ENCODE results near the gene UQCRH. TPM values are rescaled to one million over a fixed set of nuclear protein-coding genes. Genes with fewer than 3 reads are reported as not detected.

The UQCRH gene
- total and polyA plus RNA-seq, 2 of the 4 experiments (the other 2 are of a cell fraction): 347 to 736 TPM

DNA sequence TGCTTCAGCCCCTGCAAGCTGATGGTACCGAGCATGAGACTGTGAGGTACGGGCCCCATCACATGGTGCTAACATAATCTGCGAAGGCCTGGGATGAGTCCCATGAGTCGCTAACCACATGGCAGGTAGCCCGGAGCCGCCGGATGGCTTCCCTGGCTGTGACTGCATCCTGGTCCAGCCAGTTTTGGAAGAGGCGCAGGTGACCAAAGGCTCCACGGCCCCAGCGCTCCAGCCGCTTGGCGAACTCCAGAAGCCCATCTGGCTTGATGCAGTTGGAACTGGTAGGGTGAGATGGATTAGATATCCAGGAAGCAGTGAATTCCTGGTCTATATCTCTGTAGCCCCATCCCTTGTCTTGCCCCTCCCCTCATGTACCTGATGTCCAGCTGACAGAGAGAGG lies 24.7 kb upstream of the UQCRH start:
- Histone ChIP-seq H3K9me3 (ENCODE audit: control insufficient read depth, insufficient read depth, low read length) (no peaks in the 10 kb centered on the region), H3K27ac (ENCODE audit: insufficient read depth, low read length) (no peak overlapping the region), H3K23ac (ENCODE audit: low read depth, low read length) (no peak overlapping the region), H3K56ac (ENCODE audit: extremely low read depth, insufficient read depth, low read length) (no peak overlapping the region), H2BK20ac (ENCODE audit: low read depth, low read length) (no peak overlapping the region), H2AFZ (replicated peaks; ENCODE audit: low read length, poor library complexity) (no peak overlapping the region), H2BK5ac (ENCODE audit: low read depth, low read length, poor library complexity, severe bottlenecking) (no peak overlapping the region), H3K14ac (replicated peaks; ENCODE audit: low read depth, low read length) (no peak overlapping the region), H3K4me1 (ENCODE audit: control insufficient read depth, insufficient read depth, low read length) (no peaks in the 10 kb centered on the region), H2AK5ac (ENCODE audit: low read depth, low read length) (no peak overlapping the region), H2AK9ac (replicated peaks; ENCODE audit: low read depth, low read length, poor library complexity) (no peak overlapping the region), H3K9ac (ENCODE audit: low read depth, low read length) (no peak overlapping the region), H4K20me1 (ENCODE audit: insufficient read depth, low read length) (no peaks in the 10 kb centered on the region), H3K4me2 (ENCODE audit: low read depth, low read length) (no peak overlapping the region), H4K5ac (ENCODE audit: low read depth, low read length) (no peak overlapping the region), H3K79me1 (ENCODE audit: low read depth in 1 of 2, low read length in 2 of 2) (peaks cover 11 to 24% of the 10 kb centered on the region in 2 experiments; a peak in 3 of 4 replicates), H3K36me3 (ENCODE audit: control insufficient read depth, insufficient read depth, low read length) (peaks cover 41% of the 10 kb centered on the region), H3K9me1 (ENCODE audit: insufficient read depth, low read length) (peaks cover 4% of the 10 kb centered on the region), H3K4ac (ENCODE audit: low read depth, low read length) (no peak overlapping the region), H2BK15ac (ENCODE audit: low read depth, low read length) (no peak overlapping the region), H2BK120ac (ENCODE audit: low read depth, low read length) (no peak overlapping the region), H3K4me3 (ENCODE audit: insufficient read depth, low read depth, low read length) (no peak overlapping the region), H3K27me3 (ENCODE audit: control insufficient read depth, insufficient read depth, low read length) (no peaks in the 10 kb centered on the region), H4K91ac (ENCODE audit: insufficient read depth, low read depth, low read length) (no peak overlapping the region), H4K8ac (ENCODE audit: low read depth in 2 of 2, low read length in 2 of 2) (no peak overlapping the region), H3K18ac (ENCODE audit: low read depth, low read length) (no peak overlapping the region)
- 89% methylated on average over 7 of the region's 12 CpGs; no CpG with 5 or more reads in 1 of the 2 experiments for WGBS, 2 experiments (ENCODE audit: extremely low coverage in 2 of 2, insufficient read length in 1 of 2)
- DNase-seq (peak; percentile 35), ATAC-seq (ENCODE audit: low read depth) (no peak)
- ChIA-PET CTCF (no interaction called here), POLR2A (ENCODE audit: unreplicated experiment) (no interaction called here)
- TF ChIP-seq MAFK (IDR thresholded peaks at IDR 0.05; ENCODE audit: low read depth, low read length) (no peak), CHD1 (IDR thresholded peaks at IDR 0.05; ENCODE audit: low read depth, low read length) (no peak), NFE2L2 (IDR thresholded peaks at IDR 0.05; ENCODE audit: low read depth, low read length) (no peak), MXI1 (IDR thresholded peaks at IDR 0.05; ENCODE audit: borderline replicate concordance, low read depth, low read length) (no peak), POLR2A (IDR thresholded peaks at IDR 0.05; ENCODE audit: low read depth, low read length) (no peak), MAZ (IDR thresholded peaks at IDR 0.05; ENCODE audit: borderline replicate concordance, low read depth, low read length) (no peak), SMC3 (IDR thresholded peaks at IDR 0.05; ENCODE audit: low read depth, low read length) (no peak), RFX5 (IDR thresholded peaks at IDR 0.05; ENCODE audit: low read depth, low read length) (no peak), CEBPB (IDR thresholded peaks at IDR 0.05; ENCODE audit: low read depth, low read length) (no peak), BHLHE40 (IDR thresholded peaks at IDR 0.05; ENCODE audit: low read depth, low read length) (no peak), FOS (IDR thresholded peaks at IDR 0.05; ENCODE audit: low read depth, low read length) (no peak), RAD21 (IDR thresholded peaks at IDR 0.05; ENCODE audit: low read length) (no peak)
- TF ChIP-seq, protein P1, sequence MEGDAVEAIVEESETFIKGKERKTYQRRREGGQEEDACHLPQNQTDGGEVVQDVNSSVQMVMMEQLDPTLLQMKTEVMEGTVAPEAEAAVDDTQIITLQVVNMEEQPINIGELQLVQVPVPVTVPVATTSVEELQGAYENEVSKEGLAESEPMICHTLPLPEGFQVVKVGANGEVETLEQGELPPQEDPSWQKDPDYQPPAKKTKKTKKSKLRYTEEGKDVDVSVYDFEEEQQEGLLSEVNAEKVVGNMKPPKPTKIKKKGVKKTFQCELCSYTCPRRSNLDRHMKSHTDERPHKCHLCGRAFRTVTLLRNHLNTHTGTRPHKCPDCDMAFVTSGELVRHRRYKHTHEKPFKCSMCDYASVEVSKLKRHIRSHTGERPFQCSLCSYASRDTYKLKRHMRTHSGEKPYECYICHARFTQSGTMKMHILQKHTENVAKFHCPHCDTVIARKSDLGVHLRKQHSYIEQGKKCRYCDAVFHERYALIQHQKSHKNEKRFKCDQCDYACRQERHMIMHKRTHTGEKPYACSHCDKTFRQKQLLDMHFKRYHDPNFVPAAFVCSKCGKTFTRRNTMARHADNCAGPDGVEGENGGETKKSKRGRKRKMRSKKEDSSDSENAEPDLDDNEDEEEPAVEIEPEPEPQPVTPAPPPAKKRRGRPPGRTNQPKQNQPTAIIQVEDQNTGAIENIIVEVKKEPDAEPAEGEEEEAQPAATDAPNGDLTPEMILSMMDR (conservative IDR thresholded peaks at IDR 0.05; ENCODE audit: low read depth, low read length): no peak
- TF ChIP-seq, protein P2, sequence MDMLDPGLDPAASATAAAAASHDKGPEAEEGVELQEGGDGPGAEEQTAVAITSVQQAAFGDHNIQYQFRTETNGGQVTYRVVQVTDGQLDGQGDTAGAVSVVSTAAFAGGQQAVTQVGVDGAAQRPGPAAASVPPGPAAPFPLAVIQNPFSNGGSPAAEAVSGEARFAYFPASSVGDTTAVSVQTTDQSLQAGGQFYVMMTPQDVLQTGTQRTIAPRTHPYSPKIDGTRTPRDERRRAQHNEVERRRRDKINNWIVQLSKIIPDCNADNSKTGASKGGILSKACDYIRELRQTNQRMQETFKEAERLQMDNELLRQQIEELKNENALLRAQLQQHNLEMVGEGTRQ (IDR thresholded peaks at IDR 0.05; ENCODE audit: low read depth, low read length): no peak
- TF ChIP-seq, protein P3, sequence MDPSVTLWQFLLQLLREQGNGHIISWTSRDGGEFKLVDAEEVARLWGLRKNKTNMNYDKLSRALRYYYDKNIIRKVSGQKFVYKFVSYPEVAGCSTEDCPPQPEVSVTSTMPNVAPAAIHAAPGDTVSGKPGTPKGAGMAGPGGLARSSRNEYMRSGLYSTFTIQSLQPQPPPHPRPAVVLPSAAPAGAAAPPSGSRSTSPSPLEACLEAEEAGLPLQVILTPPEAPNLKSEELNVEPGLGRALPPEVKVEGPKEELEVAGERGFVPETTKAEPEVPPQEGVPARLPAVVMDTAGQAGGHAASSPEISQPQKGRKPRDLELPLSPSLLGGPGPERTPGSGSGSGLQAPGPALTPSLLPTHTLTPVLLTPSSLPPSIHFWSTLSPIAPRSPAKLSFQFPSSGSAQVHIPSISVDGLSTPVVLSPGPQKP (IDR thresholded peaks at IDR 0.05; ENCODE audit: borderline replicate concordance, low read depth, low read length): no peak
- dilution Hi-C loops (cut with HindIII; ENCODE audit: low sequenced_read_pairs, unreplicated experiment) (no loop called here), intact Hi-C loops (cut with micrococcal nuclease) (no loop called here), in situ Hi-C loops (cut with MboI; ENCODE audit: low sequenced_read_pairs) (no loop called here)
- TSS peak; percentile 80 for BruUV-seq (replicated peaks)

Measured in IMR-90 (cell line).